Stimulated activated memory B cell treated with anti-CD40 and anti-IgM and Interleukin-4, amounts not matched to agents 10 μg/mL and 1 μg/mL and 100 μg/mL, for 72 hours (primary cell): ENCODE results near the gene RMRP.

Experiments
- ATAC-seq: fragments of 150-1000 bp; cut with Tn5 transposase; 2 replicates; pipeline ENCODE4 v1.10.0; 2021
- H3K27ac Mint-ChIP-seq: one replicate; pipeline ENCODE4 v1.8.0; 2022; ENCODE audit warnings: mild to moderate bottlenecking, mixed read lengths
- H3K27me3 Mint-ChIP-seq: one replicate; pipeline ENCODE4 v1.8.0; 2022; ENCODE audit warnings: mixed read lengths
- H3K36me3 Mint-ChIP-seq: one replicate; pipeline ENCODE4 v1.8.0; 2022; ENCODE audit warnings: mixed read lengths
- H3K4me1 Mint-ChIP-seq: one replicate; pipeline ENCODE4 v1.8.0; 2022; ENCODE audit warnings: mixed read lengths
- H3K4me3 Mint-ChIP-seq: one replicate; pipeline ENCODE4 v1.8.0; 2022; ENCODE audit warnings: mild to moderate bottlenecking, moderate library complexity, mixed read lengths
- H3K9me3 Mint-ChIP-seq: one replicate; pipeline ENCODE4 v1.8.0; 2022; ENCODE audit warnings: mixed read lengths

The RMRP gene

GRCh38 chr9:35657546-35658136, at the start of gene RMRP:
TSS of gene RMRP (minus strand) at chr9:35658019.
- Mint-ChIP-seq H3K9me3 (no peaks in the 10 kb centered on the region), H3K27ac (peak within 1 kb of the TSS; percentile 99), H3K27me3 (no peaks in the 10 kb centered on the region), H3K4me3 (peak within 1 kb of the TSS; percentile 94), H3K4me1 (peaks cover 63% of the 10 kb centered on the region), H3K36me3 (peaks cover 22% of the 10 kb centered on the region)
- peak; percentile 96 for ATAC-seq

- no peaks in the 10 kb centered on the region for H3K27me3 Mint-ChIP-seq
- no peak for ATAC-seq
- H3K4me3 Mint-ChIP-seq, result no peak overlapping the region
- no peaks in the 10 kb centered on the region for H3K9me3 Mint-ChIP-seq
- peaks cover 6% of the 10 kb centered on the region for H3K4me1 Mint-ChIP-seq
- peaks cover 61% of the 10 kb centered on the region for H3K36me3 Mint-ChIP-seq
- peak overlapping the region; percentile 19 for H3K27ac Mint-ChIP-seq
These were observed 49.1 kb upstream of the RMRP start for GRCh38 chr9:35706951-35707350.

GRCh38 chr9:35705836-35706430, 48.1 kb upstream of the RMRP start:
- no peak for ATAC-seq
- Mint-ChIP-seq H3K4me1 (no peaks in the 10 kb centered on the region), H3K9me3 (no peaks in the 10 kb centered on the region), H3K27me3 (no peaks in the 10 kb centered on the region), H3K36me3 (peaks cover 51% of the 10 kb centered on the region), H3K27ac (no peak overlapping the region), H3K4me3 (no peak overlapping the region)

GRCh38 chr9:35705372-35705771, 47.6 kb upstream of the RMRP start:
- peaks cover 45% of the 10 kb centered on the region for H3K36me3 Mint-ChIP-seq
- H3K27ac Mint-ChIP-seq, result no peak overlapping the region
- no peaks in the 10 kb centered on the region for H3K9me3 Mint-ChIP-seq
- no peak overlapping the region for H3K4me3 Mint-ChIP-seq
- H3K4me1 Mint-ChIP-seq, result no peaks in the 10 kb centered on the region
- no peak for ATAC-seq
- no peaks in the 10 kb centered on the region for H3K27me3 Mint-ChIP-seq

- H3K4me3 Mint-ChIP-seq, result no peak overlapping the region
These were observed 46.3 kb upstream of the RMRP start for GRCh38 chr9:35703906-35704672.

GRCh38 chr9:35702696-35703095, 44.9 kb upstream of the RMRP start:
- Mint-ChIP-seq H3K4me3 (no peak overlapping the region), H3K36me3 (peaks cover 30% of the 10 kb centered on the region), H3K4me1 (no peaks in the 10 kb centered on the region), H3K27me3 (no peaks in the 10 kb centered on the region), H3K9me3 (no peaks in the 10 kb centered on the region), H3K27ac (no peak overlapping the region)
- ATAC-seq, result no peak

More at GRCh38 chr9:35703906-35704672, 46.3 kb upstream of the RMRP start:
- Mint-ChIP-seq H3K27me3 (no peaks in the 10 kb centered on the region), H3K27ac (peak overlapping the region; percentile 18), H3K4me1 (no peaks in the 10 kb centered on the region), H3K9me3 (no peaks in the 10 kb centered on the region), H3K36me3 (peaks cover 40% of the 10 kb centered on the region)
- no peak for ATAC-seq

- Mint-ChIP-seq H3K27ac (no peak overlapping the region), H3K9me3 (no peaks in the 10 kb centered on the region), H3K4me3 (no peak overlapping the region), H3K4me1 (peaks cover 11% of the 10 kb centered on the region), H3K36me3 (peaks cover 31% of the 10 kb centered on the region), H3K27me3 (no peaks in the 10 kb centered on the region)
- no peak for ATAC-seq
These were observed 43.1 kb upstream of the RMRP start for GRCh38 chr9:35700942-35701341.

- ATAC-seq, result no peak
- Mint-ChIP-seq H3K27me3 (no peaks in the 10 kb centered on the region), H3K4me3 (no peak overlapping the region), H3K9me3 (no peaks in the 10 kb centered on the region), H3K36me3 (peaks cover 31% of the 10 kb centered on the region), H3K4me1 (peaks cover 11% of the 10 kb centered on the region), H3K27ac (no peak overlapping the region)
These were observed 42.2 kb upstream of the RMRP start for GRCh38 chr9:35700031-35700430.

- Mint-ChIP-seq H3K4me1 (peaks cover 11% of the 10 kb centered on the region), H3K9me3 (no peaks in the 10 kb centered on the region), H3K4me3 (no peak overlapping the region), H3K27me3 (no peaks in the 10 kb centered on the region), H3K27ac (no peak overlapping the region), H3K36me3 (peaks cover 18% of the 10 kb centered on the region)
- ATAC-seq, result no peak
These were observed 40.4 kb upstream of the RMRP start for GRCh38 chr9:35698231-35698630.

GRCh38 chr9:35697486-35697885, 39.7 kb upstream of the RMRP start:
- H3K4me3 Mint-ChIP-seq, result no peak overlapping the region
- peaks cover 18% of the 10 kb centered on the region for H3K36me3 Mint-ChIP-seq
- H3K4me1 Mint-ChIP-seq, result peaks cover 11% of the 10 kb centered on the region
- peak overlapping the region; percentile 42 for H3K27ac Mint-ChIP-seq
- H3K27me3 Mint-ChIP-seq, result no peaks in the 10 kb centered on the region
- no peaks in the 10 kb centered on the region for H3K9me3 Mint-ChIP-seq
- ATAC-seq, result peak; percentile 42

GRCh38 chr9:35696520-35697215, 38.8 kb upstream of the RMRP start:
- no peak overlapping the region for H3K4me3 Mint-ChIP-seq
- H3K4me1 Mint-ChIP-seq, result peaks cover 11% of the 10 kb centered on the region
- no peaks in the 10 kb centered on the region for H3K27me3 Mint-ChIP-seq
- peak; percentile 87 for ATAC-seq
- H3K27ac Mint-ChIP-seq, result peak overlapping the region; percentile 42
- peaks cover 18% of the 10 kb centered on the region for H3K36me3 Mint-ChIP-seq
- H3K9me3 Mint-ChIP-seq, result no peaks in the 10 kb centered on the region

GRCh38 chr9:35695943-35696401, 38.2 kb upstream of the RMRP start:
- Mint-ChIP-seq H3K4me1 (peaks cover 17% of the 10 kb centered on the region), H3K4me3 (no peak overlapping the region), H3K36me3 (peaks cover 18% of the 10 kb centered on the region), H3K27me3 (no peaks in the 10 kb centered on the region), H3K9me3 (no peaks in the 10 kb centered on the region), H3K27ac (no peak overlapping the region)
- no peak for ATAC-seq

GRCh38 chr9:35691757-35692301, 34.0 kb upstream of the RMRP start:
- ATAC-seq, result no peak
- Mint-ChIP-seq H3K27ac (peak overlapping the region; percentile 83), H3K27me3 (no peaks in the 10 kb centered on the region), H3K36me3 (peaks cover 6% of the 10 kb centered on the region), H3K4me1 (peaks cover 27% of the 10 kb centered on the region), H3K9me3 (no peaks in the 10 kb centered on the region), H3K4me3 (peak overlapping the region; percentile 4)

GRCh38 chr9:35691334-35691650, 33.5 kb upstream of the RMRP start:
- H3K4me3 Mint-ChIP-seq, result peak overlapping the region; percentile 95
- peaks cover under 1% of the 10 kb centered on the region for H3K36me3 Mint-ChIP-seq
- no peaks in the 10 kb centered on the region for H3K9me3 Mint-ChIP-seq
- peaks cover 21% of the 10 kb centered on the region for H3K4me1 Mint-ChIP-seq
- H3K27ac Mint-ChIP-seq, result peak overlapping the region; percentile 83
- H3K27me3 Mint-ChIP-seq, result no peaks in the 10 kb centered on the region
- peak; percentile 25 for ATAC-seq
